Left cardiac atrium (tissue), 4 donors: ENCODE results near the gene DCTPP1. TPM values are rescaled to one million over a fixed set of nuclear protein-coding genes. Genes with fewer than 3 reads are reported as not detected.
"Not testable (repeated sequence)": the region's sequence is repeated elsewhere in the genome, so short reads cannot be mapped to it uniquely, and the experiment has no call there.

Source experiments
- ATAC-seq, 2 donors: fragments of 200-7000 bp; cut with Tn5 transposase; one replicate each; pipeline ENCODE4 v1.9.1; 2020; ENCODE audit warnings: mild to moderate bottlenecking in 2 of 2, moderate library complexity in 2 of 2
- DNase-seq: peaks from one replicate; pipeline ENCODE4 v3.0.0-alpha.2; 2020
- intact Hi-C, 2 donors: fragments of 100-400 bp; cut with DNase I; formaldehyde crosslinking; loops; one replicate each; pipeline versions ENCODE4 v1.14.1 to v1.15.1; 2022 to 2023
- total RNA-seq, 2 donors: library from RNA; stranded (reverse); fragmentation: NEBNext Ultra II Directional; extraction: Animal tissue kit (Norgen Biotek cat#: 25700); gene quantifications; one replicate each; pipeline ENCODE4 v1.2.1, GENCODE V29; 2021
- donor health status: DM: no; HTN: yes; CAD: no.
- donor health status: DM: no; HTN: yes; CAD: no; lungs with severe emphysema.
- donor health status: DM: yes; HTN: yes; CAD: no.
- donor health status: Dilated cardiomyopathy.

The DCTPP1 gene
- total RNA-seq, 2 donors from 2014 or later: 35.1 to 35.5 TPM

GRCh38 chr16:30397776-30398660 is 31.8 kb downstream of the DCTPP1 start:
- intact Hi-C loops: no loop called here
- DNase-seq: no peak

GRCh38 chr16:30397056-30397455 is 32.8 kb downstream of the DCTPP1 start:
- intact Hi-C loops: no loop called here
- DNase-seq: no peak

More at GRCh38 chr16:30397776-30398660, 31.8 kb downstream of the DCTPP1 start:
- ATAC-seq: no peak

GRCh38 chr16:30396627-30397026 is 33.2 kb downstream of the DCTPP1 start:
- ATAC-seq, intact Hi-C loops, DNase-seq: not testable (repeated sequence)

More at GRCh38 chr16:30397056-30397455, 32.8 kb downstream of the DCTPP1 start:
- ATAC-seq: no peak

- intact Hi-C loops: no loop called here
- ATAC-seq (no peak), DNase-seq (no peak)
These were observed 33.7 kb downstream of the DCTPP1 start for GRCh38 chr16:30395992-30396585.

- intact Hi-C loops: no loop called here
- DNase-seq (peak; percentile 93), ATAC-seq (peak; percentile 97)
These were observed 34.5 kb downstream of the DCTPP1 start, which contains the start of gene ZNF48 for GRCh38 chr16:30395155-30395991. TSS of gene ZNF48 (plus strand) at chr16:30395420. CDS start at chr16:30395795, 375 bp downstream.

- ATAC-seq (peak; percentile 25 to 62), DNase-seq (peak; percentile 52)
- intact Hi-C loops: no loop called here
These were observed 35.2 kb downstream of the DCTPP1 start for GRCh38 chr16:30394592-30395154.

- intact Hi-C loops: no loop called here
- no peak for DNase-seq
- ATAC-seq: no peak
These were observed 46.3 kb downstream of the DCTPP1 start for GRCh38 chr16:30383521-30383920.

- no peak for ATAC-seq
- intact Hi-C loops: no loop called here
- no peak for DNase-seq
These were observed 47.5 kb downstream of the DCTPP1 start, which contains the start of gene SEPTIN1 for GRCh38 chr16:30382111-30382881. TSS of gene SEPTIN1 (minus strand) at chr16:30382561. CDS start at chr16:30382542, 19 bp downstream.

- ATAC-seq (no peak), DNase-seq (no peak)
- intact Hi-C loops: no loop called here
These were observed 48.4 kb downstream of the DCTPP1 start for GRCh38 chr16:30381291-30382041.

- no peak for DNase-seq
- intact Hi-C loops: no loop called here
- no peak for ATAC-seq
These were observed 49.0 kb downstream of the DCTPP1 start for GRCh38 chr16:30380803-30381208.

GRCh38 chr16:30380072-30380802 is 49.6 kb downstream of the DCTPP1 start:
- ATAC-seq (no peak), DNase-seq (no peak)
- intact Hi-C loops: no loop called here

GRCh38 chr16:30379158-30379783 is 50.6 kb downstream of the DCTPP1 start:
- intact Hi-C loops: no loop called here
- no peak for ATAC-seq

GRCh38 chr16:30378236-30379157 is 51.3 kb downstream of the DCTPP1 start:
- intact Hi-C loops: no loop called here
- peak; percentile 97 for ATAC-seq
- peak; percentile 99 for DNase-seq

More at GRCh38 chr16:30379158-30379783, 50.6 kb downstream of the DCTPP1 start:
- no peak for DNase-seq

GRCh38 chr16:30377812-30378235 is 52.0 kb downstream of the DCTPP1 start:
- intact Hi-C loops: no loop called here
- DNase-seq: peak; percentile 97

GRCh38 chr16:30377050-30377811 is 52.6 kb downstream of the DCTPP1 start:
- no peak for DNase-seq
- no peak for ATAC-seq
- intact Hi-C loops: no loop called here

More at GRCh38 chr16:30377812-30378235, 52.0 kb downstream of the DCTPP1 start:
- ATAC-seq: peak; percentile 77 to 78
